ENCODE data around the gene SEMA6D. TPM values are rescaled to one million over a fixed set of nuclear protein-coding genes. Genes with fewer than 3 reads are reported as not detected.
"Not testable (repeated sequence)": the region's sequence is repeated elsewhere in the genome, so short reads cannot be mapped to it uniquely, and the experiment has no call there.

The SEMA6D gene
- total RNA-seq, 4 donors from 2014 or later: 23.3 to 59.4 (median 42.7) TPM

DNA sequence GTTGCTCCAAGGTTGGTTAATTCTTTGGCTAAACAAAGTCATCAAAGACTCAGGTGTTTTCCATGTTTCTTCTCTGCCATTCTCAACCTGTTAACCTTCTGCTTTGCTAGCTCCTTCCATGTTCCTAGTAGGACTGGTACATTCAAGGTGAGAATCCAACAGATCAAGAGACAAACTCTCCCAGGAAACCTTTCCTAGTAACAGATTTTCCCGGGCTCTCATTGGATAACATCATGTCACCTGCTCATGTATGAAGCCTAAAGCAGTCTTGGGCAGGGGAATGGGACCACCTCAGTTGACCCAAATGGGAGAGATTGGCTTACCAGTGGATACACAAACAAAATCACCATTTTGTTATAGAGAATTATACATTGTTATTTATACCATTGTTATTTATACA is 14.9 kb downstream of the SEMA6D start:
- in situ Hi-C loops (cut with MboI; ENCODE audit: low pct_ligation_motif_present in 1 of 4, low pct_unique_long_range_greater_than_20kb in 1 of 4, low sequenced_read_pairs in 3 of 4): no loop called here
- WGBS, 2 donors (ENCODE audit: low coverage in 1 of 2): 85 to 100% methylated on average over 1 of the region's 1 CpG
- Histone ChIP-seq H3K27me3 (no peaks in the 10 kb centered on the region), H3K4me3 (no peak overlapping the region), H3K9me3 (no peaks in the 10 kb centered on the region), H3K36me3 (no peaks in the 10 kb centered on the region), H3K27ac (no peak overlapping the region), H3K4me1 (peaks cover 6 to 35% (median 15%) of the 10 kb centered on the region in 4 donors)
- TF ChIP-seq POLR2AphosphoS5 (IDR thresholded peaks at IDR 0.05): no peak
- no peak for TF ChIP-seq POLR2A (IDR thresholded peaks at IDR 0.05)
- TF ChIP-seq, protein P1, sequence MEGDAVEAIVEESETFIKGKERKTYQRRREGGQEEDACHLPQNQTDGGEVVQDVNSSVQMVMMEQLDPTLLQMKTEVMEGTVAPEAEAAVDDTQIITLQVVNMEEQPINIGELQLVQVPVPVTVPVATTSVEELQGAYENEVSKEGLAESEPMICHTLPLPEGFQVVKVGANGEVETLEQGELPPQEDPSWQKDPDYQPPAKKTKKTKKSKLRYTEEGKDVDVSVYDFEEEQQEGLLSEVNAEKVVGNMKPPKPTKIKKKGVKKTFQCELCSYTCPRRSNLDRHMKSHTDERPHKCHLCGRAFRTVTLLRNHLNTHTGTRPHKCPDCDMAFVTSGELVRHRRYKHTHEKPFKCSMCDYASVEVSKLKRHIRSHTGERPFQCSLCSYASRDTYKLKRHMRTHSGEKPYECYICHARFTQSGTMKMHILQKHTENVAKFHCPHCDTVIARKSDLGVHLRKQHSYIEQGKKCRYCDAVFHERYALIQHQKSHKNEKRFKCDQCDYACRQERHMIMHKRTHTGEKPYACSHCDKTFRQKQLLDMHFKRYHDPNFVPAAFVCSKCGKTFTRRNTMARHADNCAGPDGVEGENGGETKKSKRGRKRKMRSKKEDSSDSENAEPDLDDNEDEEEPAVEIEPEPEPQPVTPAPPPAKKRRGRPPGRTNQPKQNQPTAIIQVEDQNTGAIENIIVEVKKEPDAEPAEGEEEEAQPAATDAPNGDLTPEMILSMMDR (IDR thresholded peaks at IDR 0.05): no peak
- TF ChIP-seq EP300 (IDR thresholded peaks at IDR 0.05; ENCODE audit: low read depth): no peak
- DNase-seq: no peak
- intact Hi-C loops (cut with DNase I; ENCODE audit: low total_unique reads): no loop called here

DNA sequence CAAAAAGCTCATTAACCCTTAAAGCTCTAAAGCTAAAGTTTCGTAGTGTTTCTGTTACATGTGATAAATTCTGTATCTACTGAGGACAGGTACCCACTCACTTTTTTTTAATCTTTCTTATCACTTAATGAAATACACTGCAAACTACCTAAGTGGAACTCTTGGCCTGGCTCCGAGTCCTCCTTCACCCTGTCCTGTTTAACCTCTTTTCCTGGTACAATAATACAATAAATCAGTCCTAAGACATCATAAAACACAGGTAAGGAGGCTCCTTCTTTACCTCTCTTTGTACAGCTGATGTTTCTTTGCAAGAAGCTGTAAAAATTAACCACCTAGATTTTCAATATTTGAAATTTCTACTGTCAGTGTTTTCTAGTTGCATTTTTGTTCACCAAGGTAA is 15.8 kb downstream of the SEMA6D start:
- Histone ChIP-seq H3K27me3 (no peaks in the 10 kb centered on the region), H3K27ac (peak overlapping the region in 2 of 4 donors; percentile 19 to 47)

DNA sequence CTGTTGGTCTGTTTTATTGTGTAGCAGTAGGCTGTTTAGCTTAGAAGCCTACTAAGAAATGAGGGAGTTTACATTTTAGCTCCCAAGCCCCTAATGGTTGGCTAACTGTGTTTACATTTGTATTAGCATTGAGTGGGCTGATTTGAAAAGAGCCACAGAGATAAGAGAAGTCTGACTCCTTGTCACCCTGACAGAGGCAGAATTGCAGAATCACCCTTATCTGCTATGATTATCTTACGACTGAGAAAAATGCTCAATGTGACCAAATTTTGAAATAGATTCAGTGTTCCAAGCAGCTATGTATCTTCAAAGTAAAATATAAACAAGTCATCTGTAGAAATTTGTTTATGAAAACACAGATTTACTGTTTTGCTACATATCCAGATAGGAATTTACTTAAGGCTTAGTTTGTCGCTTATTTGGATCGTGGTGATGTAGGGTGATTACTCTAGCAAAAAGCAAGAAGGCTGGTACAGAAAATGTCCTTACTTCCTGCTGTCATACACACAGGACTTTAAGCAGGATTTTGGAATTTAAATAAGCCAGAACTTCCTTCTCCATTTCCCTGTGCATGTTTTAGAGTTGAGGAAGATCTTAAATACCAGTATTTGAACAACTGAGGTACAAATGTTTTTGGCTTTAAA is 19.0 kb downstream of the SEMA6D start:
- H3K4me1 ChIP-seq: peaks cover 9 to 41% (median 20%) of the 10 kb centered on the region in 4 donors
- peak overlapping the region in 2 of 4 donors; percentile 8 to 12 for H3K27ac ChIP-seq
- H3K27me3 ChIP-seq: no peaks in the 10 kb centered on the region
- in situ Hi-C loops (cut with MboI; ENCODE audit: low pct_ligation_motif_present in 1 of 4, low pct_unique_long_range_greater_than_20kb in 1 of 4, low sequenced_read_pairs in 3 of 4) (no loop called here), intact Hi-C loops (cut with DNase I; ENCODE audit: low total_unique reads) (no loop called here)
- no peaks in the 10 kb centered on the region for H3K9me3 ChIP-seq
- H3K4me3 ChIP-seq: no peak overlapping the region
- WGBS, 2 donors (ENCODE audit: low coverage in 1 of 2): 58 to 68% methylated on average over 2 to 3 of the region's 3 CpGs
- no peak for DNase-seq
- TF ChIP-seq, protein P1 (IDR thresholded peaks at IDR 0.05): no peak
- no peak for TF ChIP-seq POLR2AphosphoS5 (IDR thresholded peaks at IDR 0.05)
- no peaks in the 10 kb centered on the region for H3K36me3 ChIP-seq

More for the DNA sequence above, 15.8 kb downstream of the SEMA6D start:
- no peaks in the 10 kb centered on the region for H3K9me3 ChIP-seq
- DNase-seq: peak; percentile 40
- H3K36me3 ChIP-seq: no peaks in the 10 kb centered on the region
- WGBS, 2 donors (ENCODE audit: low coverage in 1 of 2): 55 to 63% methylated on average over 2 of the region's 2 CpGs
- H3K4me3 ChIP-seq: no peak overlapping the region
- in situ Hi-C loops (cut with MboI; ENCODE audit: low pct_ligation_motif_present in 1 of 4, low pct_unique_long_range_greater_than_20kb in 1 of 4, low sequenced_read_pairs in 3 of 4): no loop called here
- intact Hi-C loops (cut with DNase I; ENCODE audit: low total_unique reads): no loop called here
- TF ChIP-seq, protein P1 (IDR thresholded peaks at IDR 0.05): no peak
- no peak for TF ChIP-seq POLR2A (IDR thresholded peaks at IDR 0.05)
- no peak for TF ChIP-seq POLR2AphosphoS5 (IDR thresholded peaks at IDR 0.05)
- no peak for TF ChIP-seq EP300 (IDR thresholded peaks at IDR 0.05; ENCODE audit: low read depth)
- H3K4me1 ChIP-seq: peaks cover 9 to 41% (median 20%) of the 10 kb centered on the region in 4 donors

DNA sequence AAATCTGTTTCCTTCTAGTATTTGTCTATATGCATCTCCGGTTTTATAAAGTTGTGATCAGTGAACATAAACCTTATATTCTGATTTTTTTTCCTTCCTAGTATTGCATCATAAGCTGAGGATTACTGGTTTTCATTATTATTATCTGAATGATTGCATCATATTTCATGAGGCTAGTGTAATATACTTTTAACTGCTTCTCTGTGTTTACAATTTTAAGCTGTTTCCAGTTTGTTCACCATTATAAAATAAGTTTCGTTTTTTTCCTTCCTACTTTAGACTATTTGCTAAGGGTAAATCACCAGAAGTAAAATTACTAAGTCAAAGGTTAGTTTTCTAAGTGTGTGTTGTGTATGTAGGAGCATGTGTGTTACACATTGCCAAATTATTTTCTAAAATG is 20.2 kb downstream of the SEMA6D start:
- peaks cover 9 to 40% (median 20%) of the 10 kb centered on the region in 4 donors for H3K4me1 ChIP-seq
- no peak overlapping the region for H3K4me3 ChIP-seq
- TF ChIP-seq, protein P1 (IDR thresholded peaks at IDR 0.05): no peak
- intact Hi-C loops (cut with DNase I; ENCODE audit: low total_unique reads) (no loop called here), in situ Hi-C loops (cut with MboI; ENCODE audit: low pct_ligation_motif_present in 1 of 4, low pct_unique_long_range_greater_than_20kb in 1 of 4, low sequenced_read_pairs in 3 of 4) (no loop called here)
- 58 to 62% methylated on average over 2 of the region's 2 CpGs for WGBS, 2 donors (ENCODE audit: low coverage in 1 of 2)
- H3K36me3 ChIP-seq: no peaks in the 10 kb centered on the region
- H3K27me3 ChIP-seq: no peaks in the 10 kb centered on the region
- no peak for DNase-seq
- H3K9me3 ChIP-seq: no peaks in the 10 kb centered on the region
- H3K27ac ChIP-seq: no peak overlapping the region

DNA sequence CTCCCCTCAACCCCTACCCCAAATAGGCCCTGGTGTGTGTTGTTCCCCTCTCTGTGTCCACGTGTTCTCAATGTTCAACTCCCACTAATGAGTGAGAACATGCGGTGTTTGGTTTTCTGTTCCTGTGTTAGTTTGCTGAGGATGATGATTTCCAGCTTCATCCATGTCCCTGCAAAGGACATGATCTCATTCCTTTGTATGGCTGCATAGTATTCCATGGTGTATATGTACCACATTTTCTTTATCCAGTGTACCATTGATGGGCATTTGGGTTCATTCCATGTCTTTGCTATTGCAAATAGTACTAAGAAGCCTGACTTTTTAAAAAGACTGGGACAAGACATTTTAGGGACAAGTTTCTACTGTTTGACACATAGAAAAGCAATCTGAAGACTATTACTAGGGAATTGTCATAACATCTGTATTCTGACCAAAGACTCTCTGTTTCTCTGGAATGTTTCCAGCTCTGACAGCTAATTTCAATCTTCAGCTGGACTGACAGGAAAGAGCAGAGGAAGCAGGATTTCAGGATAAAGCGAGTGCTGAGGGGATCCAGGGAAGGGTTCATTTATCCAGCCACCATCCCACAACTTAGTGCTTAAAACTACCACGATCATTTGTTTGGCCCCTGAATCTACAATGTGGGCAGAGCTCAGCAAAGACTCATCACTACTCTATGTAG is 21.0 kb downstream of the SEMA6D start:
- H3K9me3 ChIP-seq; H3K36me3 ChIP-seq; intact Hi-C loops (cut with DNase I; ENCODE audit: low total_unique reads); DNase-seq; in situ Hi-C loops (cut with MboI; ENCODE audit: low pct_ligation_motif_present in 1 of 4, low pct_unique_long_range_greater_than_20kb in 1 of 4, low sequenced_read_pairs in 3 of 4); H3K27ac ChIP-seq; H3K4me3 ChIP-seq; H3K27me3 ChIP-seq: not testable (repeated sequence)
- 84 to 89% methylated on average over 3 to 4 of the region's 4 CpGs for WGBS, 2 donors (ENCODE audit: low coverage in 1 of 2)
- peaks cover 9 to 32% (median 16%) of the 10 kb centered on the region in 4 donors for H3K4me1 ChIP-seq

All from transverse colon (tissue), 4 donors.